ENCODE measurements around the gene YPEL5.

GRCh38 chr2:30105556-30105955 is 41.3 kb upstream of the YPEL5 start:
- TF ChIP-seq CTCF (IDR thresholded peaks at IDR 0.05) (no peak), POLR2A (IDR thresholded peaks at IDR 0.05) (no peak)
